HCT116 (cell line): ENCODE measurements around the gene MAPK4.

Experiments used
- CEBPB ChIP-seq: IDR thresholded peaks from 2 replicates; pipeline ENCODE4 v1.6.1; 2012; ENCODE audit warnings: low read depth
- CTCF ChIP-seq, 3 experiments: fragments of 200-600 bp in 1 of 3; sonication (generic) in 1 of 3; IDR thresholded peaks in 2 of 3; conservative IDR thresholded peaks in 1 of 3; 2 replicates each; pipeline ENCODE4 v1.5.1; 2012 to 2017; ENCODE audit warnings: low read depth in 2 of 3, low read length in 2 of 3, antibody characterized with exemption in 1 of 3, borderline replicate concordance in 1 of 3, control low read depth in 1 of 3, mild to moderate bottlenecking in 1 of 3, mixed read lengths in 1 of 3, mixed run types in 1 of 3, moderate library complexity in 1 of 3; ENCODE audit not compliant: insufficient read depth in 1 of 3
- EZH2 ChIP-seq: fragments of 200-600 bp; sonication (generic); IDR thresholded peaks from 2 replicates; pipeline ENCODE4 v1.6.1; 2017; ENCODE audit warnings: antibody characterized with exemption, mixed run types
- EZH2phosphoT487 ChIP-seq: fragments of 200-600 bp; IDR thresholded peaks from 2 replicates; pipeline ENCODE4 v1.6.1; 2018; ENCODE audit warnings: antibody characterized with exemption, borderline replicate concordance
- MAX ChIP-seq: IDR thresholded peaks from 2 replicates; pipeline ENCODE4 v1.6.1; 2012
- POLR2A ChIP-seq: IDR thresholded peaks from 2 replicates; pipeline ENCODE4 v1.7.0; 2011; ENCODE audit warnings: borderline replicate concordance; ENCODE audit not compliant: insufficient read depth, insufficient read length; ENCODE audit errors: extremely low read depth
- POLR2AphosphoS5 ChIP-seq: IDR thresholded peaks from 2 replicates; pipeline ENCODE4 v1.6.1; 2011; ENCODE audit warnings: mild to moderate bottlenecking, low read depth, low read length, moderate library complexity
- RAD21 ChIP-seq: IDR thresholded peaks from 2 replicates; pipeline ENCODE4 v1.6.1; 2012; ENCODE audit warnings: low read depth, mild to moderate bottlenecking
- REST ChIP-seq: IDR thresholded peaks from 2 replicates; pipeline ENCODE4 v1.6.1; 2012; ENCODE audit warnings: low read depth
- SIN3A ChIP-seq: IDR thresholded peaks from 2 replicates; pipeline ENCODE4 v1.6.1; 2012; ENCODE audit warnings: low read depth
- SP1 ChIP-seq: IDR thresholded peaks from 2 replicates; pipeline ENCODE4 v1.6.1; 2012; ENCODE audit warnings: low read depth
- YY1 ChIP-seq: IDR thresholded peaks from 2 replicates; pipeline ENCODE4 v1.6.1; 2011; ENCODE audit warnings: low read length, low read depth, moderate library complexity, mild to moderate bottlenecking; ENCODE audit not compliant: insufficient replicate concordance; ENCODE audit errors: extremely low read depth
- ZFX ChIP-seq: fragments of 450-650 bp; IDR thresholded peaks from 2 replicates; pipeline ENCODE4 v1.6.1; 2017

- TF ChIP-seq EZH2, result no peak
- TF ChIP-seq EZH2phosphoT487, result no peak
- no peak for TF ChIP-seq CTCF (IDR thresholded peaks at IDR 0.05 in 2 of 3, conservative IDR thresholded peaks at IDR 0.05 in 1 of 3; ENCODE audit: borderline replicate concordance in 1 of 3, insufficient read depth in 1 of 3, low read depth in 2 of 3, low read length in 2 of 3)
- TF ChIP-seq POLR2AphosphoS5, result no peak
- no peak for TF ChIP-seq REST
- TF ChIP-seq MAX, result no peak
- no peak for TF ChIP-seq CEBPB
- TF ChIP-seq POLR2A, result no peak
- no peak for TF ChIP-seq SP1
- TF ChIP-seq ZFX, result no peak
- TF ChIP-seq RAD21, result no peak
- no peak for TF ChIP-seq YY1
- no peak for TF ChIP-seq SIN3A
Measured at GRCh38 chr18:50628533-50628905, 68.6 kb downstream of the MAPK4 start.
